CD8-positive, alpha-beta memory T cell (primary cell): ENCODE results near the gene CFAP210. TPM values are rescaled to one million over a fixed set of nuclear protein-coding genes. Genes with fewer than 3 reads are reported as not detected.

Experiments
- CTCF ChIA-PET: fragments of 350-600 bp; sonication (Branson Sonifier 250); formaldehyde crosslinking; loops from one replicate; lab custom pipeline; 2021; ENCODE audit warnings: antibody characterized with exemption; lab: Charles Lee
- POLR2A ChIA-PET: fragments of 350-600 bp; sonication (Branson Sonifier 250); formaldehyde crosslinking; loops from one replicate; lab custom pipeline; 2021; ENCODE audit warnings: antibody characterized with exemption; lab: Charles Lee
- DNase-seq, 5 donors: peaks; one replicate each; pipeline versions ENCODE4 v3.0.0 to v3.0.0-alpha.2; 2020 to 2022; ENCODE audit warnings: mixed read lengths in 1 of 5
- H3K27ac ChIP-seq: one replicate; pipeline ENCODE4 v1.7.0; 2013; ENCODE audit warnings: low read depth, mild to moderate bottlenecking, low read length, moderate library complexity
- H3K27me3 ChIP-seq: 2 replicates; pipeline ENCODE4 v1.7.0; 2013; ENCODE audit warnings: low read length, mild to moderate bottlenecking; ENCODE audit not compliant: insufficient read depth, poor library complexity, severe bottlenecking
- H3K36me3 ChIP-seq: 2 replicates; pipeline ENCODE4 v1.7.0; 2013; ENCODE audit warnings: mild to moderate bottlenecking, low read length, moderate library complexity; ENCODE audit not compliant: insufficient read depth
- H3K4me1 ChIP-seq: 2 replicates; pipeline ENCODE4 v1.7.0; 2013; ENCODE audit warnings: mild to moderate bottlenecking, low read length, moderate library complexity; ENCODE audit not compliant: insufficient read depth
- H3K4me3 ChIP-seq: 2 replicates; pipeline ENCODE4 v1.7.0; 2013; ENCODE audit warnings: mild to moderate bottlenecking, low read length
- H3K9me3 ChIP-seq: 2 replicates; pipeline ENCODE4 v1.7.0; 2013; ENCODE audit warnings: mild to moderate bottlenecking, low read length
- H3K27ac Mint-ChIP-seq, 8 donors: one replicate each; pipeline ENCODE4 v1.8.0; 2020 to 2021; ENCODE audit warnings: mixed read lengths in 8 of 8, mild to moderate bottlenecking in 6 of 8, inconsistent platforms in 3 of 8, moderate library complexity in 3 of 8
- H3K27me3 Mint-ChIP-seq, 2 donors: one replicate each; pipeline ENCODE4 v1.8.0; 2020 to 2021; ENCODE audit warnings: mixed read lengths in 2 of 2, mild to moderate bottlenecking in 1 of 2, moderate library complexity in 1 of 2
- H3K36me3 Mint-ChIP-seq, 3 donors: one replicate each; pipeline ENCODE4 v1.8.0; 2020 to 2021; ENCODE audit warnings: mixed read lengths in 3 of 3, inconsistent platforms in 1 of 3, mild to moderate bottlenecking in 1 of 3
- H3K4me1 Mint-ChIP-seq, 3 donors: one replicate each; pipeline ENCODE4 v1.8.0; 2020 to 2021; ENCODE audit warnings: mixed read lengths in 3 of 3, inconsistent platforms in 1 of 3, mild to moderate bottlenecking in 1 of 3
- H3K4me3 Mint-ChIP-seq, 7 donors: one replicate each; pipeline ENCODE4 v1.8.0; 2020 to 2021; ENCODE audit warnings: mixed read lengths in 7 of 7, mild to moderate bottlenecking in 6 of 7, moderate library complexity in 4 of 7, inconsistent platforms in 2 of 7
- H3K9me3 Mint-ChIP-seq, 5 donors: one replicate each; pipeline ENCODE4 v1.8.0; 2020 to 2022; ENCODE audit warnings: mixed read lengths in 5 of 5, mild to moderate bottlenecking in 3 of 5, moderate library complexity in 2 of 5, inconsistent platforms in 1 of 5
- polyA plus RNA-seq: library from polyadenylated mRNA; unstranded; fragments of 300-500 nt; fragmentation: Illumina TruSeq; gene quantifications from one replicate; pipeline ENCODE4 v1.2.3, GENCODE V29; 2021
- total RNA-seq, 2 experiments: library from RNA; stranded (reverse); gene quantifications; one replicate each; pipeline ENCODE4 v1.2.3, GENCODE V29; 2021

Gene CFAP210
- total and polyA plus RNA-seq, 3 experiments from 2014 or later = 0.57 TPM; not detected in 2

DNA sequence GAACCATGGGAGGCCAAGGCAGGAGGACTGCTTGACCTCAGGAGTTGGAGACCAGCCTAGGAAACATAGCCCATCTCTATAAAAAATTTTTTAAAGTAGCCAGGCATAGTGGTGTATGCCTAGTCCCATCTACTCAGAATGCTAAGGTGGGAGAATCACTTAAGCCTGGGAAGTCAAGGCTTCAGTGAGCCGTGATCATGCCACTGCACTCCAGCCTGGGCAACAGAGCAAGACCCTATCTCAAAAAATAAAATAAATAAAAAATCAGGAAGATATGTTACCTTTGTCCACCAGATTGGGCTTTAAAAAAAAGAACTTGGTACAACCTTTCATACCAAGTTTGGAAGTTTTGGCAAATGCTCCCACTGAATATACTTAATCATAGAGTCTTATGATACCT lies 35.3 kb downstream of the CFAP210 start:
- Histone ChIP-seq H3K27ac (no peak overlapping the region), H3K36me3 (no peaks in the 10 kb centered on the region), H3K27me3 (no peaks in the 10 kb centered on the region), H3K9me3 (no peaks in the 10 kb centered on the region), H3K4me1 (no peaks in the 10 kb centered on the region), H3K4me3 (no peak overlapping the region)
- Mint-ChIP-seq H3K4me3 (no peak overlapping the region), H3K36me3 (peaks cover 0 to 1% (median 0%) of the 10 kb centered on the region in 3 donors), H3K27me3 (peaks cover 6% of the 10 kb centered on the region in 2 donors), H3K9me3 (no peaks in the 10 kb centered on the region), H3K4me1 (peaks cover 0 to 3% (median 1%) of the 10 kb centered on the region in 3 donors), H3K27ac (no peak overlapping the region)
- CTCF ChIA-PET = no interaction called here
- no peak for DNase-seq
- POLR2A ChIA-PET = no interaction called here

DNA sequence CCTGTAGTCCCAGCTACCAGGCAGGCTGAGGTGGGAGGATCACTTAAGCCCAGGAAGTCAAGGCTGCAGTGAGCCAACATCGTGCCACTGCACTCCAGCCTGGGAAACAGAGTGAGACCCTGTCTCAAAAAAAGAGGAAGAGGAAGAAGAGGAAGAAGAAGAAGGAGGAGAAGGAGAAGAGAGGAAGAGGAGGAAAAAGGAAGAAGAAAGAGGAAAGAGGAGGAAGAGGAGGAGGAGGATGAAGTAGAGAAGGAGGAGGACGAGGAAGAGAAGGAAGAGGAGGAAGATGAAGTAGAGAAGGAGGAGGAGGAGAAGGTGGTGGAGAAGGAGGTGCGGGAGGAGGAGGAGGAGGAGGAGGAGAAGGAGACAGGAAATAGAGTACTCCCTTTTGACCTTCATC lies 38.0 kb downstream of the CFAP210 start:
- peak overlapping the region in 1 of 8 donors; percentile 61 for H3K27ac Mint-ChIP-seq

DNA sequence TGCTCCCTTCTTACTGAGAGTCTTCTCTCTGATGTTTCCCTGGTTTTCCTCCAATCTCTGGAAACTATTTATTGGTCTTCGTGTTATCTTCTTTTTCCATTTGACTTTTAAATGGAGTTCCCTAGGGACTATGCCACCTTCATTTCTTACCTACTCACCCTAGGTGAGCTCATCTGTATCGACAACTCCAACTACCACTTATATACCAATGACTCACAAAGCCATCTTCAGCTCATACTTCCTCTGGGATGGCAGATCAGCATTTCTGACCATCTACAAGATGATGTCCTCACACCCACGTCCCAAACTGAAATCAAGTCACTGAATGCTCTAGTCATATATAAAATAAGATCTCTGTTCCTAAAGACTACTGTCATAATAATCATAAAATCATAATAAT lies 40.6 kb downstream of the CFAP210 start:
- POLR2A ChIA-PET = no interaction called here
- Histone ChIP-seq H3K27me3 (peaks cover 5% of the 10 kb centered on the region), H3K9me3 (no peaks in the 10 kb centered on the region), H3K4me1 (no peaks in the 10 kb centered on the region), H3K27ac (no peak overlapping the region), H3K4me3 (no peak overlapping the region), H3K36me3 (no peaks in the 10 kb centered on the region)
- H3K4me3 Mint-ChIP-seq = no peak overlapping the region
- no peak for DNase-seq
- peaks cover 0 to 1% (median 0%) of the 10 kb centered on the region in 3 donors for H3K36me3 Mint-ChIP-seq
- no peaks in the 10 kb centered on the region for H3K9me3 Mint-ChIP-seq
- H3K4me1 Mint-ChIP-seq = no peaks in the 10 kb centered on the region
- H3K27me3 Mint-ChIP-seq = peaks cover 8 to 31% of the 10 kb centered on the region in 2 donors
- CTCF ChIA-PET = no interaction called here
- H3K27ac Mint-ChIP-seq = no peak overlapping the region

More for the DNA sequence above, 38.0 kb downstream of the CFAP210 start:
- H3K4me3 ChIP-seq = no peak overlapping the region
- H3K36me3 Mint-ChIP-seq = peaks cover 0 to 1% (median 0%) of the 10 kb centered on the region in 3 donors
- H3K9me3 ChIP-seq = no peaks in the 10 kb centered on the region
- no peaks in the 10 kb centered on the region for H3K36me3 ChIP-seq
- POLR2A ChIA-PET = no interaction called here
- no peak overlapping the region for H3K27ac ChIP-seq
- peaks cover 0 to 3% (median 1%) of the 10 kb centered on the region in 3 donors for H3K4me1 Mint-ChIP-seq
- DNase-seq = no peak
- CTCF ChIA-PET = no interaction called here
- no peaks in the 10 kb centered on the region for H3K9me3 Mint-ChIP-seq
- no peak overlapping the region for H3K4me3 Mint-ChIP-seq
- H3K27me3 Mint-ChIP-seq = peaks cover 6 to 24% of the 10 kb centered on the region in 2 donors
- H3K4me1 ChIP-seq = no peaks in the 10 kb centered on the region
- H3K27me3 ChIP-seq = peaks cover 5% of the 10 kb centered on the region

DNA sequence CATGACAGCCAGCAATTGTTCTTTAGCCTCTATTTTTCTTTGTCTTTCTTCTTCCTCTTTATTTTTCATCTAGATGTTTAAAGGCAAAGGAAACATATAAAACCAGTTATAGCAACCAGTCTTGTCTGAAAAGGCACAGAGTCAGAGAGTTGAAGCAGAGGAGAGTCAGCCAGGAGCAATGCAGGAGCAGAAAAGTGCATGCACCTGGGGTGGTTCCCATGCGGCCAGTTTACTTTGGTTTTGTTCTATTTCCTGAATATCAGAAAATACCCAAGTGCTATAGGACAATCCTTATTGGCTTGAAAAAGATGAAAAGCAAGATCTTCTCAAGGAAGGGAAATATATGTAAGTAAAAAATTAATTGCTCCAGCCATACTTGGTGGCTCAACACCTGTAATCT lies 44.9 kb downstream of the CFAP210 start:
- no peaks in the 10 kb centered on the region for H3K4me1 Mint-ChIP-seq
- POLR2A ChIA-PET = no interaction called here
- Histone ChIP-seq H3K27me3 (peaks cover 5% of the 10 kb centered on the region), H3K4me1 (no peaks in the 10 kb centered on the region), H3K36me3 (no peaks in the 10 kb centered on the region), H3K9me3 (no peaks in the 10 kb centered on the region), H3K4me3 (no peak overlapping the region), H3K27ac (no peak overlapping the region)
- peaks cover 5 to 25% of the 10 kb centered on the region in 2 donors for H3K27me3 Mint-ChIP-seq
- DNase-seq = no peak
- H3K36me3 Mint-ChIP-seq = no peaks in the 10 kb centered on the region
- no peak overlapping the region for H3K27ac Mint-ChIP-seq
- CTCF ChIA-PET = no interaction called here
- no peak overlapping the region for H3K4me3 Mint-ChIP-seq
- H3K9me3 Mint-ChIP-seq = no peaks in the 10 kb centered on the region

DNA sequence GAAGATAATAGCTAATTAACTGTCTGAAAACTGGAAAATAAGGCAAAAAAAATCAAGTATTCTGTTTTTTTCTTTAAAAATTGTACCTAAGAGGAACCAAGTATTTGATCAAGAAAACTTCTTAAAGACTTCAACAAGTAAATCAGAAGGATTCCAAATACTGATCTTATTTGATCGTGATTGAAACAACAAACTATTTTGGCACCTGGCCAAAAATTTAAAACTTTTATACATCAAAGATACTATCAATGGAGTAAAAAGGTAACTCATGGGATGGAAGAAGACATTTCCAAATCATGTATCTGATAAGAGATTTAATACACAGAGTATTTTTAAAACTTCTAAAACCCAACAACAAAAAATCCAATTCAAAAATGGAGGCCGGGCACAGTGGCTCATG lies 46.7 kb downstream of the CFAP210 start:
- H3K4me1 Mint-ChIP-seq = no peaks in the 10 kb centered on the region
- no peak overlapping the region for H3K4me3 ChIP-seq
- no peak for DNase-seq
- H3K9me3 Mint-ChIP-seq = no peaks in the 10 kb centered on the region
- peaks cover 5% of the 10 kb centered on the region for H3K27me3 ChIP-seq
- H3K36me3 Mint-ChIP-seq = no peaks in the 10 kb centered on the region
- H3K4me1 ChIP-seq = no peaks in the 10 kb centered on the region
- H3K27me3 Mint-ChIP-seq = peaks cover 2 to 17% of the 10 kb centered on the region in 2 donors
- no peaks in the 10 kb centered on the region for H3K9me3 ChIP-seq
- H3K27ac Mint-ChIP-seq = no peak overlapping the region
- H3K27ac ChIP-seq = no peak overlapping the region
- H3K4me3 Mint-ChIP-seq = no peak overlapping the region
- H3K36me3 ChIP-seq = no peaks in the 10 kb centered on the region
- CTCF ChIA-PET = no interaction called here
- POLR2A ChIA-PET = no interaction called here

DNA sequence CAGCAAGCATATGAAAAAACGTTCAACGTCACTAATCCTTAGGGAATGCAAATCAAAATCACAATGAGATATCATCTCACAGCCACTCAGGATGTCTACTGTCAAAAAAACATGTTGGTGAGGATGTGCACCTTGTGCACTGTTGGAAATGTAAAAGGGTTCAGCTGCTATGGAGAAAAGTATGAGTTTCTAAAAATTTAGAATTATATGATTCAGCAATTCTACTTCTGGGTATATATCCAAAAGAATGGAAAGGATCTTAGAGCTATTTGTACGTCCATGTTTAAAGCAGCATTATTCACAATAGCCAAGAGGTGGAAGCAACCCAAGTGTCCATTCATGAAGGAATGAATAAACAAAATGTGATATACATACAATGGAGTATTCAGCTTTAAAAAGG lies 50.0 kb downstream of the CFAP210 start:
- Mint-ChIP-seq H3K27ac (no peak overlapping the region), H3K27me3 (peaks cover 0 to 1% of the 10 kb centered on the region in 2 donors), H3K36me3 (peaks cover 0 to 12% (median 5%) of the 10 kb centered on the region in 3 donors), H3K9me3 (no peaks in the 10 kb centered on the region), H3K4me3 (no peak overlapping the region), H3K4me1 (no peaks in the 10 kb centered on the region)
- ChIA-PET CTCF (no interaction called here), POLR2A (interaction anchor here (0.6 to 0.7 kb wide), 2 partner anchors 180 to 206 kb away, joined by 4 to 6 read pairs; no protein-coding TSS in a partner anchor)
- no peaks in the 10 kb centered on the region for H3K36me3 ChIP-seq
- no peaks in the 10 kb centered on the region for H3K27me3 ChIP-seq
- no peaks in the 10 kb centered on the region for H3K4me1 ChIP-seq
- H3K27ac ChIP-seq = no peak overlapping the region
- H3K9me3 ChIP-seq = no peaks in the 10 kb centered on the region
- H3K4me3 ChIP-seq = no peak overlapping the region
- DNase-seq = no peak

DNA sequence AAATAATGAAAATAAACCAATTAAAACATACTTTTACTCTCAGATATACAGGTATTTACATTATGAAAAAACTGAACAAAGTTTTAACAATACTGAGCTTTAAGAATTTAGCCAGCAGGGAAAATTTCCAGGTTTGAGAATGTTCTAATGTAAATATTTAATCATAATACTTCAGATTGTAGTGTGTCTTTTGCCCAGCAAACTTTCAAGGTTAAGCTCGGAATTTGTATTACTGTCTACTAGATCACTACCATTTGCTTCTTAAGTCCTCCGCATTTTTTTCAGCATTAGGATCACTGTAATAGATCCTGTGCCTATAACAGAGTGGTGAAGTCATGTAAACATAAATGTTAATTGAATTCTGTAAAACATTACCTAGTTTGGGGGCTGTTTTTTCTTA lies 52.7 kb downstream of the CFAP210 start:
- CTCF ChIA-PET = interaction anchor here (1.2 kb wide), 1 partner anchor 26 kb away, joined by 3 read pairs; no protein-coding TSS in a partner anchor
- Histone ChIP-seq H3K27ac (no peak overlapping the region), H3K36me3 (peaks cover 5% of the 10 kb centered on the region), H3K4me1 (no peaks in the 10 kb centered on the region), H3K9me3 (no peaks in the 10 kb centered on the region), H3K4me3 (no peak overlapping the region), H3K27me3 (no peaks in the 10 kb centered on the region)
- Mint-ChIP-seq H3K9me3 (no peaks in the 10 kb centered on the region), H3K4me1 (no peaks in the 10 kb centered on the region), H3K27ac (no peak overlapping the region), H3K36me3 (peaks cover 0 to 20% (median 7%) of the 10 kb centered on the region in 3 donors), H3K27me3 (no peaks in the 10 kb centered on the region), H3K4me3 (no peak overlapping the region)
- POLR2A ChIA-PET = no interaction called here
- DNase-seq = no peak

DNA sequence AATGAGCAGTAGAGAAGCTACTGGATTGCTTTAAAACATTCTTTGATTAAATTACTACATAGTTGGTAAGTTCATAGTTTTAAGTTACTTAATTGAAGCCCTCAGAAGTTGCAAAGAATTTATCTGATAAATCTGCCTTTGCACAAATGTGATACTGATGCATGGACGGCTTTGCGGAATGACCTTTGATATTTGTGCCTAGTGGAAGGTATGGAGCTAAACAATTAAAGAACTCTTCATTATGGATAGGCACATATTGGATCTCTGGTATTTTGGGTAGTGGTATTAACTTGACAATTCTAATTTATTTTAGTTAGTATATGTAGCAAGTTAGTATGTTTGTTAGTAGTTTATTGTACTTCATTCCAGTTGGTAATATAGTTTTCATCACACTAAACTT lies 54.1 kb downstream of the CFAP210 start:
- Mint-ChIP-seq H3K36me3 (peaks cover 0 to 20% (median 7%) of the 10 kb centered on the region in 3 donors), H3K4me3 (no peak overlapping the region), H3K27ac (no peak overlapping the region), H3K4me1 (no peaks in the 10 kb centered on the region), H3K9me3 (no peaks in the 10 kb centered on the region), H3K27me3 (no peaks in the 10 kb centered on the region)
- no peak overlapping the region for H3K27ac ChIP-seq
- ChIA-PET CTCF (no interaction called here), POLR2A (no interaction called here)
- no peak overlapping the region for H3K4me3 ChIP-seq
- no peaks in the 10 kb centered on the region for H3K4me1 ChIP-seq
- peaks cover 17% of the 10 kb centered on the region for H3K36me3 ChIP-seq
- H3K27me3 ChIP-seq = no peaks in the 10 kb centered on the region
- no peaks in the 10 kb centered on the region for H3K9me3 ChIP-seq
- no peak for DNase-seq
